Inferior parietal cortex (tissue), 1 donor: ENCODE data around the gene AP1S3.
"Not testable (repeated sequence)": the region's sequence is repeated elsewhere in the genome, so short reads cannot be mapped to it uniquely, and the experiment has no call there.

Experiments used
- DNase-seq: peaks from one replicate; pipeline ENCODE4 v3.0.0-alpha.2; 2016; ENCODE audit errors: extremely low spot score

AP1S3 gene

GRCh38 chr2:223853425-223853837, 16.0 kb upstream of the AP1S3 start:
- DNase-seq: no peak

GRCh38 chr2:223852281-223852795, 15.0 kb upstream of the AP1S3 start:
- DNase-seq: no peak

DNA sequence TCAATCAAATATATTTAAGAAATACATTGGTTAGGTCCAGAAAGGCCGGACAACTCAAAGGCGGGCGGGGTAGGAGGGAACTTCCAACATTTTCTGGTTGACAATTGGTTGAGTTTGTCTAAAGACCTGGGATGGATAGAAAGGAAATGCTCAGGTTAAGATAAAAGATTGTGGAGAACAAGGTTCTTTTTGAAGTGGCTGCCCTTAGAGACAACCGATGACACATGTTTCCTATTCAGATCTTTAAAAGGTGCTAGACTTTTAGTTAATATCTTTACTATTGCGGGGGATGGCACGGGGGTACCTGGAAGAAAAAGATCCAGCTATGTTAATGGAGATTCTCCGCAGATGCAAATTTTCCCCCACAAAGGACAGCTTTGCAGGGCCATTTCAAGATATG, 10.0 kb upstream of the AP1S3 start:
- no peak for DNase-seq

- no peak for DNase-seq
Measured at GRCh38 chr2:223846515-223846914, 9.1 kb upstream of the AP1S3 start.

DNA sequence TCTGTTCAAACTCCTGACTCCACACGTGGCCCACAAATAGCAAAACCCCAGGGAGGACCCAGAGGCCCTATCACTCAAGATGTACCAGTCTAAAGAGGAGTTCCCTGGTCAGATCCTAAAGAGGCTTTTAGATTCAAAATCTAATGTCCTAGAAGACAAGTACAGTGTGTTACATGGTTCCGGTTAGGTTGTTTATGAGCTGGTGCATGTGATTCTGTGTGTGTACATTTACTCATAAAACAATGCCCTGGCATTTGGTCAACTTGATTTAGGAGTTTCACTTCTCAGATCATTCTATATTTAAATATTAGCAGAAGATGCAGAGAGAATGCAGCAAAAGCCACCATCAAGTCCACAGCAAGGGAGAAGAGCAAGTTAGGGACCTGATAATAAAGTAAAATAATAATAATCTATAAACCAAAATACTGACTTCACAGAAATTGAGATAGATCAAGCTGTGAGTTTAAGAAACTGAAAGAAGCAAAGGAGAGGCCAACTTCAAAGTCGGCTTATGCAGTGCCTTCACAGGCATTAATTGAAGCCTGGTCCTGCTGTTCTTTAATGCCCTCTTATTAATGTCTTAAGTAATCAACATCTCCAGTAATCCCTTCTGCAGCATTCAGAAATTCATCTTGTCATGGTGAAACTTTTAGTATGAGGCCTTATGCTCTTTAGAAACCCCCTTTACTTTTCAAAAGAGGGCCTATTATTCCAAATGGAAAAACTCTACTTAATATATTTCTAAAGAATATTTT, 4.2 kb upstream of the AP1S3 start:
- DNase-seq: no peak

- no peak for DNase-seq
Measured at GRCh38 chr2:223835701-223836532, 1.5 kb downstream of the AP1S3 start.

DNA sequence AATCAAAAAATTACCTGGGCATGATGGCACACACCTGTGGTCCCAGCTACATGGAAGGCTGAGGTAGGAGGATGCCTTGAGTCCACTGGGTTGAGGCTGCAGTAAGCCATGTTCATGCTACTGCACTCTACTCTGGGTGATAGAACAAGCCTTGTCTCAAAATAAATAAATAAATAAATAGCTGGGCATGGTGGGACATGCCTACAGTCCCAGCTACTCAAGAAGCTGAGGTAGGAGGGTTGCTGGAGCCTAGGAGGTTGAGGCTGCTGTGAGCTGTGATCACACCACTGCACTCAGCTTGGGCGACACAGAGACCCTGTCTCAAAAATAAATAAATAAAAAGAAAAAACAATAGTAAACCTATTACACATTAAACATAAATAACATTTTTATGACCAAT, 3.0 kb downstream of the AP1S3 start:
- no peak for DNase-seq

DNA sequence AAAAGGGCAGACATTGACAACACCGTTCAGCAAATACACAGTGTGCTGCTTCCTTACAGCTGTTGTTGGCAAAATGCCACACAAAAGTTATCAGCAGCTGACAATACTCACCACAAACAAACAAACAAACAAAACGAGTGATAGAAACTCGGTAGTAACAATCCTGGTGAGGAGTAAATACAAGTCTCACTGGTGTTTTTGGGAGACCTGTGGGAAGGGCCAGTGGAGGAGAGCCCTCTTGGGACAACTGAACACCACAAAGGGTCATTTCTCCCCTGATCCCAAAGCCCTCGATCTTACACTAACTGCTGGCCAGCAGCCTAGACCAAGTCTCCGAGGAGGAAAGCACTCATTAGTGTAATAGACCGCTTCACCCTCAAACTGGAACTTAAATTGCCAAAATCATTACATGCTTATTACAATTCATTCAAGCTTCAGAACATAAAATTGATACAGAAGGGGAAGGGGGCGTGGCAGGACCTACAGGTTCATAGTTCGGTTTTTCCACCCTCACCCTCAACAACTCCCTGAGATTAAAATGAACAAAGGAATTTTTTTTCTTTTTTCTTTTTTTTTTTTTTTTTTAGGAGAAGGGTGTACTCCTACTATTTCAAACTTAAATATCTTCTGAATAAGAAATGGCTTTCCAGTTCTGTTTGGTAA, 5.0 kb downstream of the AP1S3 start:
- DNase-seq: no peak

- DNase-seq: no peak
Measured at GRCh38 chr2:223829128-223829527, 8.3 kb downstream of the AP1S3 start.

DNA sequence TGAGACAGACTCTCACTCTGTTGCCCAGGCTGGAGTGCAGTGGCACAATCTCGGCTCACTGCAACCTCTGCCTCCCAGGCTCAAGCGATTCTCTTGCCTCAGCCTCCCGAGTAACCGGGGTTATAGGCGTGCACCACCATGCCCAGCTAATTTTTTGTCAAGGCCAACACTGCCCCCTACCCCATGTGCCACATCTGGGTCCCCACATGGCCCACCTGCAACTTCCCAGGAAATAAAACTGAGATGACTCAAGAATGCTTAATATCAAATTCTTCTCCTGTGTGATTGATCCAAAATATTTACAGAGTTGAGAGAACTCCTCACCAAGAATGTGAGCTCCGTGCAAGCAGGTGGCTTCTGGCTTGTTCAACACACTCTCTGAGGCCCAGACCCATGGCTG, 9.1 kb downstream of the AP1S3 start:
- DNase-seq: no peak

DNA sequence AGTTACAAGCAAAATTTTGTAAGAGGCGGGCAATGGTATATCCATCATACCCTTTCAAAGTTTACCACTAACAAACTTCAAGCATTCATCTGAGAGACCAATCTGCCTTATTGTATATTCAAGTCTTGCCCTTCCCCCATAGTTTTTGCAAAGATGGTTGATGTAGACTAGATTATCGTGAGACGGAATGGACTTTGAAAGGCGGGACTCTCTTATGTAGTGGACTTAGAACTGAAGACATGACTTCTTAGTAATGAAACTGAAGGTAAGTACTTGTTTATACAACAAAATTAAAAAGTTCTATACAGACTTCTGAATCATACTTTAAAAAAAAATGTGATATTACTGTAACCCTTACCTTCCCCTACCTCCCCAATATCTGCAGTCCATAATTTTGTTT, 10.4 kb downstream of the AP1S3 start:
- no peak for DNase-seq

GRCh38 chr2:223824301-223824700, 13.1 kb downstream of the AP1S3 start:
- no peak for DNase-seq

DNA sequence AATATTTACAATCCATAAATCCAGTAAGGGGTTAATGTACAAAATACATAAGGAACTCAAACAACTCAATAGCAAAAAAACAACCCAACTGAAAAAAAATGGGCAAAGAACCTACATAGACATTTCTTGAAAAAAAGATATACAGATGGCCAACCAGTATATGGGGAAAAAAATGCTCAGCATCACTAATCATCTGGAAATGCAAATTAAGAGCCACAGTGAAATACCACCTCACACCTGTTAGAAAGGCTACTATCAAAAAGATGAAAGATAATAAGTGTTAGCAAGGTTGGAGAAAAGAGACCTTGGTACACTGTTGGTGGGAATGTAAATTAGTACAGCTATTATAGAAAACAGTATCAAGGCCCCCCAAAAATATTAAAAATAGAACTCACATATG, 14.6 kb downstream of the AP1S3 start:
- DNase-seq: no peak

- no peak for DNase-seq
Measured at GRCh38 chr2:223820549-223820948, 16.8 kb downstream of the AP1S3 start.

GRCh38 chr2:223819891-223820290, 17.5 kb downstream of the AP1S3 start:
- no peak for DNase-seq

DNA sequence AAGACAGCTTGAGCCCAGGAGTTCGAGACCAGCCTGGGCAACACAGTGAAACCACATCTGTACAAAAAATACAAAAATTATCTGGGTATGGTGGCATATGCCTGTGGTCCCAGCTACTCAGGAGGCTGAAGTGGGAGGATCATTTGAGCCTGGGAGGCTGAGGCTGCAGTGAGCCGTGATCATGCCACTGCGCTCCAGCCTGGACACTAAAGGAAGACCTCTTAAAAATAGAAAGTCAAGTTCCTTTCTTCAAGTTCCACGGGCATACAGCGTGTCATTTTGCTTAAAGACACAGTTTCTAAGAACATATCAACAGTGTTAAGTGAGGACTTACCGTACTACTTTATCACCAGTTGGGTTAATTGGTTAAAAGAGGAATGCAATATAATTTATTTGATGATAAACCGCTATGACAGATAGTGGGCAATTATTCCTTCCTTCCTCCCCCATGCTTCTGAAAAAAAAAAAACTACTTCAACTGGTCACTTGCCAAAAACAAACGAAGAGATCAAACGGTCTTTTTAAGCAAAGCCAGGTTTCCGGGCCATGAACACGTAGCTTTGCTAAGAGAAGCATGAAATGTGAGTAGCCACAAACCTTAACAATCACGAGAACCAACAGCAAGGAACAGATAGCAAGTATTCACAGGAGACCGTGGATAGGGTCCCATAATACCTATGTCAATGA, 21.4 kb downstream of the AP1S3 start:
- no peak for DNase-seq

DNA sequence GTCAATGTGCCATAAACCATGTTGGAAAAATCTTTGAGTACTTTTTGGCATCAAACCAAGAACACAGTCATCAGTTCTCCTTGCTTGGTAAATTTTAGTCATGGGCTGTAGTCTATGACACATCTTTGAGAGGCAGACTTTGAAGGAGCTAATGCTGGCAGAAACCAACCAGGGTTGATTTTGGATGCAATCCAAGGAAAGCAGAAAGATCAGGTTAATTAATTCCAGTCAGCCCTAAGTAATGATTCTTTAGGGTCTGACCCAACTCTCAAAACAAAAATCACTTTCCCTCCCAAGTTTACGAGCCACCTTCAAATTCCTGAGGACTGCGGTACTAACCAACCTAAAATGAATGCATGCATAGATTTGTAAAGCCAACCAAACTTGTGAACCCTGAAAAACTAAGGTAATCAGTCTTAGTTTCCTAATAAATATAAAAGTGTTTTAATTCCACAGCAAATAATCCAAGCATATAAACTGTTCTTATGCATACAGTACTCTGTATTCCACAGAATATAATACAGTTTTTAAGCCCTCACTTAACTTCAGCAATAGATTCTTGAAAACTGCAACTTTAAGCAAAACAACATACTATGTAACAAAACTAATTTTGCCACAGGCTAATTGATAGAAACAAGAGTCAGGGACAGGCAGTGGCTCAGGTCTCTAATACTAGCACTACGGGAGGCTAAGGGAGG, 22.0 kb downstream of the AP1S3 start:
- no peak for DNase-seq

DNA sequence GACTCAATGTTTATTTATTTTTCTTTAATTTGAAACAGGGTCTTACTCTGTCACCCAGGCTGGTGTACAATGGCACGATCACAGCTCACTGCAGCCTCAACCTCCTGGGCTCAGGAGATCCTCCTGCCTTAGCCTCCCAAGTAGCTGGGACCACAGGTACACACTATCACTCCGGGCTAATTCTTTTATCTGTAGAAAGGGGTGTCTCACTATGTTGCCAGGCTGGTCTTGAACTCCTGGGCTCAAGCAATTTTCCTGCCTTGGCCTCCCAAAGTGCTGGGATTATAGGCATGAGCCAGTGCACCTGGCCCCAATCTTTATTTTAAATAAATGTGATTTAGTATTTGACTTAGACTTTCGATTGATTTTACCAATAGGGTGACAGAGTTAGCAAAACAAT, 22.6 kb downstream of the AP1S3 start:
- DNase-seq: not testable (repeated sequence)

GRCh38 chr2:223813329-223813728, 24.1 kb downstream of the AP1S3 start:
- DNase-seq: no peak

- DNase-seq: no peak
Measured at GRCh38 chr2:223811757-223812156, 25.6 kb downstream of the AP1S3 start.

DNA sequence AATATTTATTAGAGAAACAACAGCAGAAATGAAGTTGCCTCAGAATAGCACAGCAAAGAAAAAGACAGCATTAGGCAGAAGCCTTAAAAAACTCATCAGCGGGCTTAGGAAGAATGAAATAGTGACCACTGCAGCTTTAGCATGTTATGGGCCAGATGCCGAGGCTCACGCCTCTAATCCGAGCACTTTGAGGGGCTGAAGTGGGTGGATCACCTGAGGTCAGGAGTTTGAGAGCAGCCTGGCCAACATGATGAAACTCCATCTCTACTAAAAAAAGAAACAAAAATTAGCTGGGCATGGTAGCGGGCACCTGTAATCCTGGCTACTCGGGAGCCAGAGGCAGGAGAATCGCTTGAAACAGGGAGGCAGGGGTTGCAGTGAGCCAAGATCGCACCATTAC, 32.4 kb downstream of the AP1S3 start:
- no peak for DNase-seq
